GM18858 (cell line): ENCODE results near the gene TRIM44.
"Not testable (repeated sequence)": the region's sequence is repeated elsewhere in the genome, so short reads cannot be mapped to it uniquely, and the experiment has no call there.

Experiments used
- ATAC-seq: cut with Tn5 transposase; IDR thresholded peaks from one replicate; pipeline ENCODE4 v1.9.1; 2021; ENCODE audit not compliant: unreplicated experiment

Gene TRIM44

GRCh38 chr11:35810045-35810645, 147.6 kb downstream of the TRIM44 start:
- no peak for ATAC-seq

GRCh38 chr11:35811783-35812182, 149.2 kb downstream of the TRIM44 start:
- no peak for ATAC-seq

GRCh38 chr11:35812828-35813227, 150.3 kb downstream of the TRIM44 start:
- ATAC-seq = no peak

- no peak for ATAC-seq
These were observed 151.6 kb downstream of the TRIM44 start for GRCh38 chr11:35814081-35814695.

GRCh38 chr11:35814720-35815305, 152.2 kb downstream of the TRIM44 start:
- ATAC-seq = no peak

GRCh38 chr11:35815556-35816315, 153.2 kb downstream of the TRIM44 start:
- no peak for ATAC-seq

- ATAC-seq = no peak
These were observed 158.0 kb downstream of the TRIM44 start for GRCh38 chr11:35820614-35821013.

- ATAC-seq = no peak
These were observed 160.4 kb downstream of the TRIM44 start for GRCh38 chr11:35822815-35823495.

GRCh38 chr11:35823742-35824298, 161.2 kb downstream of the TRIM44 start:
- no peak for ATAC-seq

- no peak for ATAC-seq
These were observed 162.8 kb downstream of the TRIM44 start for GRCh38 chr11:35825386-35825785.

GRCh38 chr11:35826006-35826405, 163.4 kb downstream of the TRIM44 start:
- ATAC-seq = no peak

GRCh38 chr11:35826949-35827348, 164.4 kb downstream of the TRIM44 start:
- ATAC-seq = no peak

GRCh38 chr11:35836205-35836604, 173.6 kb downstream of the TRIM44 start:
- no peak for ATAC-seq

GRCh38 chr11:35838071-35838470, 175.5 kb downstream of the TRIM44 start:
- ATAC-seq = no peak

- ATAC-seq = not testable (repeated sequence)
These were observed 176.3 kb downstream of the TRIM44 start for GRCh38 chr11:35838697-35839367.

GRCh38 chr11:35839368-35840161, 177.0 kb downstream of the TRIM44 start:
- no peak for ATAC-seq

- no peak for ATAC-seq
These were observed 179.2 kb downstream of the TRIM44 start for GRCh38 chr11:35841733-35842132.

- no peak for ATAC-seq
These were observed 180.4 kb downstream of the TRIM44 start for GRCh38 chr11:35842958-35843357.

- ATAC-seq = no peak
These were observed 182.0 kb downstream of the TRIM44 start for GRCh38 chr11:35844579-35844978.

GRCh38 chr11:35845860-35846259, 183.3 kb downstream of the TRIM44 start:
- no peak for ATAC-seq
